H1 (cell line): ENCODE data around the gene DNAH8. TPM values are rescaled to one million over a fixed set of nuclear protein-coding genes. Genes with fewer than 3 reads are reported as not detected.

Experiments
- BCL11A ChIP-seq, 2 experiments: IDR thresholded peaks; one replicate each; pipeline ENCODE4 v1.6.1; 2011; ENCODE audit warnings: low read depth in 2 of 2, low read length in 2 of 2, mild to moderate bottlenecking in 2 of 2
- CHD1 ChIP-seq: IDR thresholded peaks from 2 replicates; pipeline ENCODE4 v1.6.1; 2012; ENCODE audit warnings: low read depth, low read length, improper control_type of control experiment
- EZH2 ChIP-seq: fragments of 200-600 bp; sonication (generic); IDR thresholded peaks from 2 replicates; pipeline ENCODE4 v1.7.1; 2012; ENCODE audit warnings: low read depth, mild to moderate bottlenecking, moderate library complexity, low read length, inconsistent platforms; ENCODE audit not compliant: severe bottlenecking
- MAX ChIP-seq: IDR thresholded peaks from 2 replicates; pipeline ENCODE4 v1.6.1; 2012; ENCODE audit warnings: inconsistent platforms
- SUZ12 ChIP-seq: fragments of 200-600 bp; sonication (generic); IDR thresholded peaks from 2 replicates; pipeline ENCODE4 v1.6.1; 2012; ENCODE audit warnings: mild to moderate bottlenecking, inconsistent platforms, low read length, moderate library complexity, mixed read lengths
- polyA plus RNA-seq, 7 experiments: library from polyadenylated mRNA; depleted of rRNA in 3 of 7; stranded (reverse) in 5 of 7; unstranded in 2 of 7; fragments of >200 nt in 5 of 7; fragments of 200-250 nt in 2 of 7; gene quantifications; 1 replicate in 5 of 7; 2 replicates in 1 of 7; 4 replicates in 1 of 7; pipeline versions ENCODE4 v1.2.1 to v1.2.3, GENCODE V29; 2011 to 2013; ENCODE audit warnings: missing spikeins in 2 of 7, mixed read lengths in 2 of 7
- total RNA-seq: library from RNA; stranded (reverse); fragmentation: NEBNext Ultra II Directional; extraction: Animal tissue kit (Norgen Biotek cat#: 25700); gene quantifications from 2 replicates; pipeline ENCODE4 v1.2.1, GENCODE V29; 2021

The DNAH8 gene
- total and polyA plus RNA-seq, 2 of the 8 experiments (the other 6 are each of a cell fraction or from before 2014, with no cell fraction given) = under 0.01 TPM; not detected in 1

- TF ChIP-seq BCL11A (IDR thresholded peaks at IDR 0.05; ENCODE audit: low read depth in 2 of 2, low read length in 2 of 2) (no peak), CHD1 (no peak), EZH2 (no peak), MAX (no peak), SUZ12 (no peak)
These were observed 36.0 kb downstream of the DNAH8 start (continued) for GRCh38 chr6:38750968-38751615.
